Keratinocyte (primary cell): ENCODE measurements around the gene MAML1.

Source experiments
- CTCF ChIP-seq, 3 experiments: IDR thresholded peaks in 1 of 3; conservative IDR thresholded peaks in 1 of 3; optimal IDR thresholded peaks in 1 of 3; 2 replicates in 2 of 3; 3 replicates in 1 of 3; pipeline versions ENCODE3 to v1.5.1; 2011; ENCODE audit warnings: low read length in 3 of 3, mild to moderate bottlenecking in 3 of 3, moderate library complexity in 2 of 3, control low read depth in 1 of 3, inconsistent platforms in 1 of 3; ENCODE audit not compliant: insufficient read depth in 2 of 3; ENCODE audit errors: extremely low read depth in 1 of 3
- EZH2 ChIP-seq: IDR thresholded peaks from one replicate; pipeline ENCODE4 v1.6.1; 2012; ENCODE audit warnings: inconsistent platforms, mild to moderate bottlenecking, low read length, moderate library complexity

- no peak for TF ChIP-seq CTCF (optimal IDR thresholded peaks at IDR 0.05 in 1 of 3, IDR thresholded peaks at IDR 0.05 in 1 of 3, conservative IDR thresholded peaks at IDR 0.05 in 1 of 3; ENCODE audit: extremely low read depth in 1 of 3, insufficient read depth in 2 of 3, low read length in 3 of 3)
- TF ChIP-seq EZH2: no peak
Measured at GRCh38 chr5:179780362-179780761, 47.7 kb downstream of the MAML1 start.
